HepG2 (cell line): Measurements from ENCODE around the gene CENPM.

Experiments used
- BHLHE40 ChIP-seq: IDR thresholded peaks from 2 replicates; pipeline ENCODE4 v1.6.1; 2011; ENCODE audit warnings: low read length, improper control_type of control experiment
- BRD4 ChIP-seq: sonication (generic); formaldehyde crosslinking; IDR thresholded peaks from 2 replicates; pipeline ENCODE4 v1.4.0; 2020; ENCODE audit warnings: missing genetic modification reagents
- PHF20 ChIP-seq: sonication (generic); formaldehyde crosslinking; IDR thresholded peaks from 2 replicates; pipeline ENCODE4 v1.5.0; 2020; ENCODE audit warnings: mild to moderate bottlenecking, missing genetic modification reagents
- SIX1 ChIP-seq: sonication (generic); formaldehyde crosslinking; IDR thresholded peaks from 2 replicates; pipeline ENCODE4 v1.4.0; 2020; ENCODE audit warnings: missing genetic modification reagents, borderline replicate concordance
- SRF ChIP-seq: IDR thresholded peaks from 2 replicates; pipeline ENCODE4 v1.6.1; 2011; ENCODE audit warnings: mild to moderate bottlenecking, low read depth, low read length, moderate library complexity
- TCF7 ChIP-seq: sonication (generic); IDR thresholded peaks from 2 replicates; pipeline ENCODE4 v1.6.1; 2016; ENCODE audit warnings: antibody characterized with exemption, low read depth
- U2AF2 ChIP-seq: fragments of 200-400 bp; formaldehyde crosslinking; IDR thresholded peaks from 2 replicates; pipeline ENCODE4 v1.6.1; 2017; ENCODE audit warnings: low read depth, mild to moderate bottlenecking, low read length
- TF ChIP-seq, protein P1 (sequence below): sonication (generic); formaldehyde crosslinking; IDR thresholded peaks from 2 replicates; pipeline ENCODE4 v1.5.0; 2020; ENCODE audit warnings: mild to moderate bottlenecking, missing genetic modification reagents, moderate library complexity

DNA sequence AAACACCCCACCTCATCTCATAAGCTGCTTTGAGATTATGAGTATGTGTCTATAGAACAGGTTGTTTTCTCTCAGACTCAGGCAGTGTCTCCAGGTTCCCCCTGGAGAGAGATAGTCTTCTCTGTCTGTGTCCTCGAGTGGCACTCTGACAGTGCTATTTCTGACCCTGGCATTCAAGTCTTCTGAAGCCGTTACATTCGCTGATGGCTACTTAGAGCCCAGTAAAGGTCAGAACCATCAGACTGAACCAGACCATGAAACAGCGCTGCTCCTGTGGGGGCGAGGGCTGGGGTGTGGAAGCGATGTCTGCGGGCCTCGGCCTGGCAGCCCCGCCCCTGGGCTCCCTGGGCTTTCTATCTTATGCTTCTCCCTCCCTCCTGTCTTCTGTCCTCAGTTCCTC is 55.5 kb downstream of the CENPM start:
- TF ChIP-seq U2AF2 = no peak
- TF ChIP-seq, protein P1, sequence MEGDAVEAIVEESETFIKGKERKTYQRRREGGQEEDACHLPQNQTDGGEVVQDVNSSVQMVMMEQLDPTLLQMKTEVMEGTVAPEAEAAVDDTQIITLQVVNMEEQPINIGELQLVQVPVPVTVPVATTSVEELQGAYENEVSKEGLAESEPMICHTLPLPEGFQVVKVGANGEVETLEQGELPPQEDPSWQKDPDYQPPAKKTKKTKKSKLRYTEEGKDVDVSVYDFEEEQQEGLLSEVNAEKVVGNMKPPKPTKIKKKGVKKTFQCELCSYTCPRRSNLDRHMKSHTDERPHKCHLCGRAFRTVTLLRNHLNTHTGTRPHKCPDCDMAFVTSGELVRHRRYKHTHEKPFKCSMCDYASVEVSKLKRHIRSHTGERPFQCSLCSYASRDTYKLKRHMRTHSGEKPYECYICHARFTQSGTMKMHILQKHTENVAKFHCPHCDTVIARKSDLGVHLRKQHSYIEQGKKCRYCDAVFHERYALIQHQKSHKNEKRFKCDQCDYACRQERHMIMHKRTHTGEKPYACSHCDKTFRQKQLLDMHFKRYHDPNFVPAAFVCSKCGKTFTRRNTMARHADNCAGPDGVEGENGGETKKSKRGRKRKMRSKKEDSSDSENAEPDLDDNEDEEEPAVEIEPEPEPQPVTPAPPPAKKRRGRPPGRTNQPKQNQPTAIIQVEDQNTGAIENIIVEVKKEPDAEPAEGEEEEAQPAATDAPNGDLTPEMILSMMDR (CRISPR knock-in tag) = no peak
- TF ChIP-seq PHF20 (CRISPR knock-in tag) = no peak
- TF ChIP-seq SIX1 (CRISPR knock-in tag) = no peak
- no peak for TF ChIP-seq BRD4
- TF ChIP-seq SRF = no peak
- TF ChIP-seq BHLHE40 = no peak
- no peak for TF ChIP-seq TCF7
